ENCODE data around the gene BIN1. TPM values are rescaled to one million over a fixed set of nuclear protein-coding genes. Genes with fewer than 3 reads are reported as not detected.
A peak's percentile ranks its signal among the peaks of the same experiment; 100 is the strongest.

BIN1 gene
- total and polyA plus RNA-seq, 2 donors (not counting 1 experiment from before 2014, with no cell fraction given) = 90.6 to 92.3 TPM

DNA sequence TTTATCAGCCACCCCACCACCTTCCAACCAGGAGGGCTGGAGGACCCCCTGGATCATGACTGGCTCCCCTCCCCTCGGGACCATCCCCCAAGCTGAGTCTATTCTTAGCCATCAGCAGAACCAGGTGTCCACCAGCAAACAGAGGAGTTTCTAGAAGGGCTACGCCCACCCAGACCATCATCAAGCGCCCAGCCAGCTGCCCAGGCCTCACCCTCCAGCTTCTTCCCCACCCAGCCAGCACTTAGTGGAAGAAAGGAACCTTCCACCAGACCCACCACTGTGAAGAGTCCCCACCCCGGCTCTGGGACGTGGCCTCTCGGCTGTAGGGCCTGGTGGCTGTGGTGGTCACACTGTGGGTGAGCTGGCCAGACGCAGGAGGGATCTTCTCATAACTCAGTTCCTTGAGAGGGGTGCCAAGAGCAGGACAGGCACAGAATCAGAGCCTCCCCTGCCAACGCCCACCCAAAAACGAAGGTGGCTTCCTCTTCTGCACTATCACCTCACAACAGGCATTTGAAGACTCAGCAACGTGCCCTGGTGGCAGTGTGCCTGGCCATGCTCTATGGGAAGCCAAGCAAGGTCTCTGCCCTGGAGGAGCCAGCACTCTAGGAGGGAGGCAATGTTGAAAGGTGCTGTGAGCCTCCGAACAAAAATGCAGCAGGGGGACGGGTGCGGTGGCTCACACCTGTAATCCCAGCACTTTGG lies 19.0 kb downstream of the BIN1 start:
- H3K4me1 Mint-ChIP-seq = peaks cover 57% of the 10 kb centered on the region
- H3K4me3 Mint-ChIP-seq = peak overlapping the region; percentile 81

More for the DNA sequence above, 19.0 kb downstream of the BIN1 start:
- Histone ChIP-seq H2AFZ (ENCODE audit: insufficient read depth, low read depth, low read length, poor library complexity, severe bottlenecking) (peak overlapping the region; percentile 61), H3K27ac (ENCODE audit: low read length in 2 of 2) (peak overlapping the region in 1 of 2 donors; percentile 28), H3K4me3 (ENCODE audit: control extremely low read depth in 1 of 5, extremely low read depth in 1 of 5, insufficient read depth in 1 of 5, low read depth in 2 of 5, low read length in 4 of 5) (no peak overlapping the region), H3K9ac (ENCODE audit: low read length) (no peak overlapping the region), H3K4me2 (replicated peaks; ENCODE audit: low read depth, low read length, poor library complexity, severe bottlenecking) (peak overlapping the region; percentile 83), H3K79me2 (ENCODE audit: control insufficient read depth, insufficient read depth, low read length) (peaks cover 9% of the 10 kb centered on the region), H3K27me3 (replicated peaks in 1 of 4; ENCODE audit: control extremely low read depth in 1 of 4, control insufficient read depth in 3 of 4, insufficient read depth in 4 of 4, low read length in 3 of 4) (peaks cover 0 to 3% (median 0%) of the 10 kb centered on the region in 4 experiments), H3K36me3 (replicated peaks in 1 of 2; ENCODE audit: control extremely low read depth in 1 of 2, control insufficient read depth in 1 of 2, extremely low read depth in 1 of 2, insufficient read depth in 2 of 2, low read length in 1 of 2) (no peaks in the 10 kb centered on the region), H3K4me1 (ENCODE audit: control insufficient read depth in 2 of 2, insufficient read depth in 2 of 2, low read length in 2 of 2) (peaks cover 48 to 60% of the 10 kb centered on the region in 2 donors), H4K20me1 (ENCODE audit: control insufficient read depth, insufficient read depth, low read length, poor library complexity, severe bottlenecking) (no peaks in the 10 kb centered on the region), H3K9me3 (ENCODE audit: control extremely low read depth in 1 of 3, control insufficient read depth in 2 of 3, insufficient read depth in 1 of 3, low read length in 2 of 3) (no peaks in the 10 kb centered on the region)
- intact Hi-C loops (cut with micrococcal nuclease) = loop anchor here (5.0 to 10.0 kb wide), 5 partner anchors 69 to 937 kb away; partner anchors contain the start of genes ERCC3, MAP3K2, SAP130 and SFT2D3
- POLR2A ChIA-PET = interaction anchor here (0.6 kb wide), 1 partner anchor 244 kb away, joined by 6 read pairs; no protein-coding TSS in a partner anchor
- TF ChIP-seq EZH2 (IDR thresholded peaks at IDR 0.05; ENCODE audit: borderline replicate concordance, insufficient read depth, low read depth, low read length, poor library complexity, severe bottlenecking) = no peak
- TF ChIP-seq, protein P1, sequence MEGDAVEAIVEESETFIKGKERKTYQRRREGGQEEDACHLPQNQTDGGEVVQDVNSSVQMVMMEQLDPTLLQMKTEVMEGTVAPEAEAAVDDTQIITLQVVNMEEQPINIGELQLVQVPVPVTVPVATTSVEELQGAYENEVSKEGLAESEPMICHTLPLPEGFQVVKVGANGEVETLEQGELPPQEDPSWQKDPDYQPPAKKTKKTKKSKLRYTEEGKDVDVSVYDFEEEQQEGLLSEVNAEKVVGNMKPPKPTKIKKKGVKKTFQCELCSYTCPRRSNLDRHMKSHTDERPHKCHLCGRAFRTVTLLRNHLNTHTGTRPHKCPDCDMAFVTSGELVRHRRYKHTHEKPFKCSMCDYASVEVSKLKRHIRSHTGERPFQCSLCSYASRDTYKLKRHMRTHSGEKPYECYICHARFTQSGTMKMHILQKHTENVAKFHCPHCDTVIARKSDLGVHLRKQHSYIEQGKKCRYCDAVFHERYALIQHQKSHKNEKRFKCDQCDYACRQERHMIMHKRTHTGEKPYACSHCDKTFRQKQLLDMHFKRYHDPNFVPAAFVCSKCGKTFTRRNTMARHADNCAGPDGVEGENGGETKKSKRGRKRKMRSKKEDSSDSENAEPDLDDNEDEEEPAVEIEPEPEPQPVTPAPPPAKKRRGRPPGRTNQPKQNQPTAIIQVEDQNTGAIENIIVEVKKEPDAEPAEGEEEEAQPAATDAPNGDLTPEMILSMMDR (IDR thresholded peaks at IDR 0.05) = no peak
- 35% methylated on average over 4 of the region's 13 CpGs for WGBS (ENCODE audit: insufficient coverage)
- Mint-ChIP-seq H3K9me3 (ENCODE audit: insufficient read depth) (no peaks in the 10 kb centered on the region), H3K27ac (peak overlapping the region; percentile 69), H3K27me3 (no peaks in the 10 kb centered on the region)
- no peak for DNase-seq
- CTCF ChIA-PET = no interaction called here
- no peak for ATAC-seq (ENCODE audit: low read depth)
